IMR-90 (cell line): ENCODE data around the gene MPRIP. TPM values are rescaled to one million over a fixed set of nuclear protein-coding genes. Genes with fewer than 3 reads are reported as not detected.

Experiments used
- ATAC-seq: fragments of 200-7000 bp; cut with Tn5 transposase; 2 replicates; pipeline ENCODE4 v1.9.1; 2020; ENCODE audit warnings: low read depth, mild to moderate bottlenecking, moderate library complexity
- BruUV-seq: library from RNA; stranded (reverse); fragments of 400-500 nt; replicated peaks from 2 replicates; lab custom pipeline; 2021; lab: Mats Ljungman, UMichigan
- CTCF ChIA-PET: fragments of 300-600 bp; formaldehyde crosslinking; extraction: SDS; loops from one replicate; lab custom pipeline; 2021; ENCODE audit warnings: antibody characterized with exemption; lab: Yijun Ruan, JAX
- POLR2A ChIA-PET: fragments of 300-600 bp; sonication (Branson Sonifier 250); formaldehyde crosslinking; loops from one replicate; lab custom pipeline; 2022; ENCODE audit warnings: antibody characterized with exemption; ENCODE audit not compliant: unreplicated experiment; lab: Charles Lee
- DNase-seq: peaks from one replicate; pipeline ENCODE4 v3.0.0; 2013
- H2AFZ ChIP-seq: replicated peaks from 2 replicates; pipeline ENCODE3; 2013; ENCODE audit warnings: low read length, mild to moderate bottlenecking; ENCODE audit not compliant: poor library complexity
- H2AK5ac ChIP-seq: 2 replicates; pipeline ENCODE4 v1.6.1; 2013; ENCODE audit warnings: low read depth, low read length, inconsistent platforms
- H2AK9ac ChIP-seq: replicated peaks from 2 replicates; pipeline ENCODE3; 2013; ENCODE audit warnings: mild to moderate bottlenecking, low read depth, low read length, moderate library complexity; ENCODE audit not compliant: poor library complexity
- H2BK120ac ChIP-seq: 2 replicates; pipeline ENCODE4 v1.6.1; 2013; ENCODE audit warnings: low read depth, low read length, inconsistent platforms
- H2BK15ac ChIP-seq: 3 replicates; pipeline ENCODE4 v1.6.1; 2013; ENCODE audit warnings: low read depth, low read length, inconsistent platforms
- H2BK20ac ChIP-seq: 2 replicates; pipeline ENCODE4 v1.6.1; 2013; ENCODE audit warnings: low read depth, mild to moderate bottlenecking, inconsistent platforms, low read length, moderate library complexity
- H2BK5ac ChIP-seq: 2 replicates; pipeline ENCODE4 v1.6.1; 2013; ENCODE audit warnings: mild to moderate bottlenecking, low read depth, low read length, inconsistent platforms; ENCODE audit not compliant: poor library complexity, severe bottlenecking
- H3K14ac ChIP-seq: replicated peaks from 2 replicates; pipeline ENCODE4 v1.6.1; 2013; ENCODE audit warnings: low read depth, low read length, inconsistent platforms
- H3K18ac ChIP-seq: 2 replicates; pipeline ENCODE4 v1.6.1; 2013; ENCODE audit warnings: low read depth, low read length, control low read depth
- H3K23ac ChIP-seq: 2 replicates; pipeline ENCODE4 v1.6.1; 2013; ENCODE audit warnings: low read depth, low read length, inconsistent platforms
- H3K27ac ChIP-seq: 2 replicates; pipeline ENCODE4 v1.5.1; 2013; ENCODE audit warnings: mild to moderate bottlenecking, control low read depth, low read length; ENCODE audit not compliant: insufficient read depth
- H3K27me3 ChIP-seq: 2 replicates; pipeline ENCODE4 v1.6.1; 2013; ENCODE audit warnings: low read length; ENCODE audit not compliant: control insufficient read depth, insufficient read depth
- H3K36me3 ChIP-seq: 2 replicates; pipeline ENCODE4 v1.6.1; 2013; ENCODE audit warnings: low read length, mixed read lengths; ENCODE audit not compliant: control insufficient read depth, insufficient read depth
- H3K4ac ChIP-seq: 2 replicates; pipeline ENCODE4 v1.6.1; 2013; ENCODE audit warnings: low read depth, low read length, inconsistent platforms
- H3K4me1 ChIP-seq: 2 replicates; pipeline ENCODE4 v1.6.1; 2013; ENCODE audit warnings: low read length, mixed read lengths; ENCODE audit not compliant: control insufficient read depth, insufficient read depth
- H3K4me2 ChIP-seq: 2 replicates; pipeline ENCODE4 v1.6.1; 2013; ENCODE audit warnings: low read depth, mild to moderate bottlenecking, control low read depth, low read length, moderate library complexity
- H3K4me3 ChIP-seq: 2 replicates; pipeline ENCODE4 v1.5.1; 2013; ENCODE audit warnings: low read depth, mild to moderate bottlenecking, control low read depth, low read length, moderate library complexity; ENCODE audit not compliant: insufficient read depth
- H3K56ac ChIP-seq: 2 replicates; pipeline ENCODE4 v1.6.1; 2013; ENCODE audit warnings: low read length, inconsistent platforms; ENCODE audit not compliant: insufficient read depth; ENCODE audit errors: extremely low read depth
- H3K79me1 ChIP-seq, 2 experiments: 2 replicates each; pipeline ENCODE4 v1.6.1; 2013; ENCODE audit warnings: low read length in 2 of 2, inconsistent platforms in 1 of 2, low read depth in 1 of 2
- H3K9ac ChIP-seq: 2 replicates; pipeline ENCODE4 v1.6.1; 2013; ENCODE audit warnings: low read depth, low read length, control low read depth
- H3K9me1 ChIP-seq: 2 replicates; pipeline ENCODE4 v1.6.1; 2013; ENCODE audit warnings: low read length, inconsistent platforms; ENCODE audit not compliant: insufficient read depth
- H3K9me3 ChIP-seq: 2 replicates; pipeline ENCODE4 v1.6.1; 2013; ENCODE audit warnings: low read length; ENCODE audit not compliant: control insufficient read depth, insufficient read depth
- H4K20me1 ChIP-seq: 2 replicates; pipeline ENCODE4 v1.6.1; 2013; ENCODE audit warnings: low read length, inconsistent platforms; ENCODE audit not compliant: insufficient read depth
- H4K5ac ChIP-seq: 2 replicates; pipeline ENCODE4 v1.6.1; 2013; ENCODE audit warnings: mild to moderate bottlenecking, low read depth, low read length, control low read depth
- H4K8ac ChIP-seq, 2 experiments: 2 replicates each; pipeline ENCODE4 v1.6.1; 2013; ENCODE audit warnings: low read depth in 2 of 2, low read length in 2 of 2, control low read depth in 1 of 2, inconsistent platforms in 1 of 2
- H4K91ac ChIP-seq: 2 replicates; pipeline ENCODE4 v1.6.1; 2013; ENCODE audit warnings: low read depth, low read length, inconsistent platforms; ENCODE audit not compliant: insufficient read depth
- BHLHE40 ChIP-seq: fragments of 150-350 bp; IDR thresholded peaks from 2 replicates; pipeline ENCODE4 v1.6.1; 2016; ENCODE audit warnings: mild to moderate bottlenecking, low read depth, low read length
- CEBPB ChIP-seq: IDR thresholded peaks from 2 replicates; pipeline ENCODE4 v1.6.1; 2012; ENCODE audit warnings: low read depth, low read length, improper control_type of control experiment
- CHD1 ChIP-seq: IDR thresholded peaks from 2 replicates; pipeline ENCODE4 v1.6.1; 2012; ENCODE audit warnings: low read depth, low read length, improper control_type of control experiment
- FOS ChIP-seq: fragments of 150-350 bp; IDR thresholded peaks from 2 replicates; pipeline ENCODE4 v1.6.1; 2016; ENCODE audit warnings: low read depth, low read length
- MAFK ChIP-seq: IDR thresholded peaks from 2 replicates; pipeline ENCODE4 v1.6.1; 2012; ENCODE audit warnings: low read depth, low read length, improper control_type of control experiment
- MAZ ChIP-seq: IDR thresholded peaks from 2 replicates; pipeline ENCODE4 v1.6.1; 2012; ENCODE audit warnings: low read depth, mild to moderate bottlenecking, low read length, improper control_type of control experiment, moderate library complexity, borderline replicate concordance
- MXI1 ChIP-seq: IDR thresholded peaks from 2 replicates; pipeline ENCODE4 v1.6.1; 2012; ENCODE audit warnings: low read depth, mild to moderate bottlenecking, low read length, moderate library complexity, borderline replicate concordance
- NFE2L2 ChIP-seq: fragments of 150-350 bp; IDR thresholded peaks from 2 replicates; pipeline ENCODE4 v1.6.1; 2016; ENCODE audit warnings: low read depth, mild to moderate bottlenecking, low read length
- POLR2A ChIP-seq: IDR thresholded peaks from 2 replicates; pipeline ENCODE4 v1.6.1; 2012; ENCODE audit warnings: mild to moderate bottlenecking, low read depth, low read length
- RAD21 ChIP-seq: IDR thresholded peaks from 2 replicates; pipeline ENCODE4 v1.6.1; 2012; ENCODE audit warnings: low read length, improper control_type of control experiment
- RCOR1 ChIP-seq: IDR thresholded peaks from 2 replicates; pipeline ENCODE4 v1.6.1; 2012; ENCODE audit warnings: mild to moderate bottlenecking, low read length, improper control_type of control experiment; ENCODE audit not compliant: insufficient replicate concordance
- RFX5 ChIP-seq: IDR thresholded peaks from 2 replicates; pipeline ENCODE4 v1.8.0; 2012; ENCODE audit warnings: low read depth, mild to moderate bottlenecking, low read length, moderate library complexity
- SMC3 ChIP-seq: fragments of 150-350 bp; IDR thresholded peaks from 2 replicates; pipeline ENCODE4 v1.6.1; 2016; ENCODE audit warnings: low read depth, mild to moderate bottlenecking, antibody characterized with exemption, low read length, moderate library complexity
- WGBS, 2 experiments: methylation state at CpG; one replicate each; pipeline versions ENCODE4 v1.1.5 to v1.1.7; 2013; ENCODE audit warnings: missing lambda C conversion rate in 2 of 2; ENCODE audit not compliant: insufficient read length in 1 of 2; ENCODE audit errors: extremely low coverage in 2 of 2; 5-methylcytosine and 5-hydroxymethylcytosine counted together
- dilution Hi-C: fragments of 300-500 bp; cut with HindIII; formaldehyde crosslinking; loops from one replicate; pipeline ENCODE4 v1.14.3; 2018; ENCODE audit warnings: low sequenced_read_pairs; ENCODE audit not compliant: unreplicated experiment
- in situ Hi-C: fragments of 300-500 bp; cut with MboI; formaldehyde crosslinking; loops from 3 replicates; pipeline ENCODE4 v1.14.3; 2019; ENCODE audit warnings: low sequenced_read_pairs, inconsistent platforms, mixed read lengths
- intact Hi-C: fragments of 100-400 bp; cut with micrococcal nuclease; formaldehyde crosslinking; loops from 2 replicates; pipeline ENCODE4 v1.10.0; 2022
- polyA plus RNA-seq, 3 experiments: library from polyadenylated mRNA; depleted of rRNA; stranded (reverse); fragments of >200 nt; gene quantifications; 2 replicates each; pipeline ENCODE4 v1.2.3, GENCODE V29; 2012; ENCODE audit warnings: low replicate concordance in 1 of 3
- total RNA-seq: library from RNA; depleted of rRNA; stranded (reverse); fragments of >200 nt; gene quantifications from 2 replicates; pipeline ENCODE4 v1.2.3, GENCODE V29; 2012
- TF ChIP-seq, protein P1 (sequence below): conservative IDR thresholded peaks from 2 replicates; pipeline ENCODE4 v1.5.1; 2012; ENCODE audit warnings: mild to moderate bottlenecking, low read depth, low read length, improper control_type of control experiment
- TF ChIP-seq, protein P2 (sequence below): fragments of 150-350 bp; IDR thresholded peaks from 2 replicates; pipeline ENCODE4 v1.6.1; 2016; ENCODE audit warnings: low read depth, mild to moderate bottlenecking, low read length, moderate library complexity, borderline replicate concordance
- TF ChIP-seq, protein P3 (sequence below): fragments of 150-350 bp; IDR thresholded peaks from 2 replicates; pipeline ENCODE4 v1.6.1; 2017; ENCODE audit warnings: mild to moderate bottlenecking, antibody characterized with exemption, low read length, low read depth

MPRIP gene
- total and polyA plus RNA-seq, 2 of the 4 experiments (the other 2 are of a cell fraction) = 111 to 149 TPM

DNA sequence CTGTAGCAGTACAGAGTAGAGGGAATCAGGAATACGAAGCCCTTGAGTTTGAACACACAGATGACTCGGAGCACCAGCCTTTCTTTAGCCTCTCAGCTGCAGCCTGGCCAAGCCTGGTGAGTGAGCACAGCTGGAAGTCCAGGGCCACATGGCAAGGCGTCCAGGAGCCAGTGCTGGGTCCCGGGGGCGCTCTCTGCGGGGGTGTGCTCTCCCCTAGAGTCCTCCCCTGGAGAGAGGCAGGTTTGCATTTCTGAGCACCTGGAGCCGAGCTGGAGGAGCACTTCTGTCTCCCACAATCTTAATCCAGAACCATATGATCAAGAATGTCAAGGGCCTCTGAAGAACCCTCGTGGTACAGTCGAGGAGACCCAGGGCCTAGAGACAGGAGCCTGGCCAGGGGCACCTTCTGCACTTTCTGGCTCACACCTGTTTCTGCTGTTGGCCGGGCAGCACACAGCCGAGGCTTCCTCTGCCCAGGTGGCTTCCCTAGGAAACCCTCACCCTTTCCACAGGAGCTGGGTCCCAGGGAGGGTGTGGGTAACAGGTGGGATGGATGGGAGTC is 85.6 kb downstream of the MPRIP start:
- dilution Hi-C loops = no loop called here
- H3K4me1 ChIP-seq = peaks cover 4% of the 10 kb centered on the region
- no peak overlapping the region for H3K14ac ChIP-seq
- H2BK20ac ChIP-seq = no peak overlapping the region
- no peak overlapping the region for H3K4me3 ChIP-seq
- intact Hi-C loops = no loop called here
- 80% methylated on average over 4 of the region's 11 CpGs; no CpG with 5 or more reads in 1 of the 2 experiments for WGBS, 2 experiments
- no peak overlapping the region for H3K18ac ChIP-seq
- ChIA-PET POLR2A (no interaction called here), CTCF (no interaction called here)
- no peak overlapping the region for H3K23ac ChIP-seq
- no peak overlapping the region for H4K91ac ChIP-seq
- no peak overlapping the region for H2BK15ac ChIP-seq
- H2AFZ ChIP-seq = no peak overlapping the region
- H2AK9ac ChIP-seq = no peak overlapping the region
- in situ Hi-C loops = no loop called here
- DNase-seq = peak; percentile 32
- no peak overlapping the region for H3K4me2 ChIP-seq
- no peak overlapping the region for H3K56ac ChIP-seq
- H3K4ac ChIP-seq = no peak overlapping the region
- H4K5ac ChIP-seq = no peak overlapping the region
- H4K8ac ChIP-seq = no peak overlapping the region
- H2BK5ac ChIP-seq = no peak overlapping the region
- no peak overlapping the region for H3K27ac ChIP-seq
- no peaks in the 10 kb centered on the region for H3K27me3 ChIP-seq
- no peaks in the 10 kb centered on the region for H3K9me3 ChIP-seq
- peaks cover 46% of the 10 kb centered on the region for H3K36me3 ChIP-seq
- peaks cover 19% of the 10 kb centered on the region for H3K9me1 ChIP-seq
- H2AK5ac ChIP-seq = no peak overlapping the region
- ATAC-seq = peak; percentile 61
- peaks cover 53 to 95% of the 10 kb centered on the region in 2 experiments for H3K79me1 ChIP-seq
- no peak overlapping the region for H2BK120ac ChIP-seq
- BruUV-seq = no TSS peak
- peaks cover 71% of the 10 kb centered on the region for H4K20me1 ChIP-seq
- no peak overlapping the region for H3K9ac ChIP-seq
- TF ChIP-seq RFX5 (no peak), MAFK (no peak), SMC3 (no peak), BHLHE40 (no peak), FOS (no peak), RAD21 (no peak), CHD1 (no peak), MXI1 (no peak), MAZ (no peak), RCOR1 (no peak), CEBPB (no peak), NFE2L2 (no peak), POLR2A (no peak)
- TF ChIP-seq, protein P1, sequence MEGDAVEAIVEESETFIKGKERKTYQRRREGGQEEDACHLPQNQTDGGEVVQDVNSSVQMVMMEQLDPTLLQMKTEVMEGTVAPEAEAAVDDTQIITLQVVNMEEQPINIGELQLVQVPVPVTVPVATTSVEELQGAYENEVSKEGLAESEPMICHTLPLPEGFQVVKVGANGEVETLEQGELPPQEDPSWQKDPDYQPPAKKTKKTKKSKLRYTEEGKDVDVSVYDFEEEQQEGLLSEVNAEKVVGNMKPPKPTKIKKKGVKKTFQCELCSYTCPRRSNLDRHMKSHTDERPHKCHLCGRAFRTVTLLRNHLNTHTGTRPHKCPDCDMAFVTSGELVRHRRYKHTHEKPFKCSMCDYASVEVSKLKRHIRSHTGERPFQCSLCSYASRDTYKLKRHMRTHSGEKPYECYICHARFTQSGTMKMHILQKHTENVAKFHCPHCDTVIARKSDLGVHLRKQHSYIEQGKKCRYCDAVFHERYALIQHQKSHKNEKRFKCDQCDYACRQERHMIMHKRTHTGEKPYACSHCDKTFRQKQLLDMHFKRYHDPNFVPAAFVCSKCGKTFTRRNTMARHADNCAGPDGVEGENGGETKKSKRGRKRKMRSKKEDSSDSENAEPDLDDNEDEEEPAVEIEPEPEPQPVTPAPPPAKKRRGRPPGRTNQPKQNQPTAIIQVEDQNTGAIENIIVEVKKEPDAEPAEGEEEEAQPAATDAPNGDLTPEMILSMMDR = no peak
- TF ChIP-seq, protein P2, sequence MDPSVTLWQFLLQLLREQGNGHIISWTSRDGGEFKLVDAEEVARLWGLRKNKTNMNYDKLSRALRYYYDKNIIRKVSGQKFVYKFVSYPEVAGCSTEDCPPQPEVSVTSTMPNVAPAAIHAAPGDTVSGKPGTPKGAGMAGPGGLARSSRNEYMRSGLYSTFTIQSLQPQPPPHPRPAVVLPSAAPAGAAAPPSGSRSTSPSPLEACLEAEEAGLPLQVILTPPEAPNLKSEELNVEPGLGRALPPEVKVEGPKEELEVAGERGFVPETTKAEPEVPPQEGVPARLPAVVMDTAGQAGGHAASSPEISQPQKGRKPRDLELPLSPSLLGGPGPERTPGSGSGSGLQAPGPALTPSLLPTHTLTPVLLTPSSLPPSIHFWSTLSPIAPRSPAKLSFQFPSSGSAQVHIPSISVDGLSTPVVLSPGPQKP = no peak
- TF ChIP-seq, protein P3, sequence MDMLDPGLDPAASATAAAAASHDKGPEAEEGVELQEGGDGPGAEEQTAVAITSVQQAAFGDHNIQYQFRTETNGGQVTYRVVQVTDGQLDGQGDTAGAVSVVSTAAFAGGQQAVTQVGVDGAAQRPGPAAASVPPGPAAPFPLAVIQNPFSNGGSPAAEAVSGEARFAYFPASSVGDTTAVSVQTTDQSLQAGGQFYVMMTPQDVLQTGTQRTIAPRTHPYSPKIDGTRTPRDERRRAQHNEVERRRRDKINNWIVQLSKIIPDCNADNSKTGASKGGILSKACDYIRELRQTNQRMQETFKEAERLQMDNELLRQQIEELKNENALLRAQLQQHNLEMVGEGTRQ = no peak
